Keratinocyte (primary cell): ENCODE data around the gene CCDC85C.

Experiments used
- CTCF ChIP-seq, 3 experiments: IDR thresholded peaks in 1 of 3; conservative IDR thresholded peaks in 1 of 3; optimal IDR thresholded peaks in 1 of 3; 2 replicates in 2 of 3; 3 replicates in 1 of 3; pipeline versions ENCODE3 to v1.5.1; 2011; ENCODE audit warnings: low read length in 3 of 3, mild to moderate bottlenecking in 3 of 3, moderate library complexity in 2 of 3, control low read depth in 1 of 3, inconsistent platforms in 1 of 3; ENCODE audit not compliant: insufficient read depth in 2 of 3; ENCODE audit errors: extremely low read depth in 1 of 3
- EZH2 ChIP-seq: IDR thresholded peaks from one replicate; pipeline ENCODE4 v1.6.1; 2012; ENCODE audit warnings: inconsistent platforms, mild to moderate bottlenecking, low read length, moderate library complexity

GRCh38 chr14:99559286-99559990, 44.6 kb downstream of the CCDC85C start:
- no peak for TF ChIP-seq CTCF (optimal IDR thresholded peaks at IDR 0.05 in 1 of 3, IDR thresholded peaks at IDR 0.05 in 1 of 3, conservative IDR thresholded peaks at IDR 0.05 in 1 of 3; ENCODE audit: extremely low read depth in 1 of 3, insufficient read depth in 2 of 3, low read length in 3 of 3)
- no peak for TF ChIP-seq EZH2
